H1 (cell line): ENCODE results near the gene PLXNA4. TPM values are rescaled to one million over a fixed set of nuclear protein-coding genes. Genes with fewer than 3 reads are reported as not detected.

Source experiments
- EZH2 ChIP-seq: fragments of 200-600 bp; sonication (generic); IDR thresholded peaks from 2 replicates; pipeline ENCODE4 v1.7.1; 2012; ENCODE audit warnings: low read depth, mild to moderate bottlenecking, moderate library complexity, low read length, inconsistent platforms; ENCODE audit not compliant: severe bottlenecking
- polyA plus RNA-seq, 7 experiments: library from polyadenylated mRNA; depleted of rRNA in 3 of 7; stranded (reverse) in 5 of 7; unstranded in 2 of 7; fragments of >200 nt in 5 of 7; fragments of 200-250 nt in 2 of 7; gene quantifications; 1 replicate in 5 of 7; 2 replicates in 1 of 7; 4 replicates in 1 of 7; pipeline versions ENCODE4 v1.2.1 to v1.2.3, GENCODE V29; 2011 to 2013; ENCODE audit warnings: missing spikeins in 2 of 7, mixed read lengths in 2 of 7
- total RNA-seq: library from RNA; stranded (reverse); fragmentation: NEBNext Ultra II Directional; extraction: Animal tissue kit (Norgen Biotek cat#: 25700); gene quantifications from 2 replicates; pipeline ENCODE4 v1.2.1, GENCODE V29; 2021

The PLXNA4 gene
- total and polyA plus RNA-seq, 2 of the 8 experiments (the other 6 are each of a cell fraction or from before 2014, with no cell fraction given): 0.76 to 0.79 TPM

- TF ChIP-seq EZH2: no peak
- TF ChIP-seq, all 59 proteins: peak for 0
These were observed 445.8 kb downstream of the PLXNA4 start (continued) for GRCh38 chr7:132130497-132130896.
